Activated CD8-positive, alpha-beta memory T cell treated with anti-CD3 and anti-CD28 coated beads for 1 hour (primary cell): Measurements from ENCODE around the gene FKBP3.
"Not testable (repeated sequence)": the region's sequence is repeated elsewhere in the genome, so short reads cannot be mapped to it uniquely, and the experiment has no call there.

Experiments
- DNase-seq, 2 donors: peaks; one replicate each; pipeline ENCODE4 v3.0.0-alpha.2; 2020; ENCODE audit warnings: low read depth in 1 of 2; ENCODE audit errors: extremely low read depth in 1 of 2

The FKBP3 gene

GRCh38 chr14:45134051-45134958 is at the start of gene FKBP3:
Gene FKBP3, minus strand, starts transcription at chr14:45134481. Its CDS starts 25 bp downstream, at chr14:45134456.
- DNase-seq = peak; percentile 87 to 88

DNA sequence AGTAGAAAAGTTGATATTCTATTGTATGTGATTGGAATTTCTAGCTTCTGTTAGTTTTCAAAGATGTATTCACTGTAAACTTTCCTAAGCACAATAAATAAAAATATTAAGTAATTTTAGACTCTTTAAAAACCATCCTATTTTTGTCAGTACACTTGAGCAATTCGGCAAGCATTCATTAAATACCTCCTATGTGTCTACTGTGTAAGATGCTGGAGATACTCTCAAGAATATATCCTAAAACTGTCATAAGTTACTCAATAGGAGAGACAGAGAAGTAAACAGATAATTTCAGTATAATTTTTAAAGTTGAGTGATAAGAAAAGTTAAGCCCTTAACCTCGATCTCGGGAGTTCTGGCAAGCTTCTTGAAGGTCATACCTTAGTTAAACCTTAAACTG is 47.5 kb upstream of the FKBP3 start:
- DNase-seq = no peak

DNA sequence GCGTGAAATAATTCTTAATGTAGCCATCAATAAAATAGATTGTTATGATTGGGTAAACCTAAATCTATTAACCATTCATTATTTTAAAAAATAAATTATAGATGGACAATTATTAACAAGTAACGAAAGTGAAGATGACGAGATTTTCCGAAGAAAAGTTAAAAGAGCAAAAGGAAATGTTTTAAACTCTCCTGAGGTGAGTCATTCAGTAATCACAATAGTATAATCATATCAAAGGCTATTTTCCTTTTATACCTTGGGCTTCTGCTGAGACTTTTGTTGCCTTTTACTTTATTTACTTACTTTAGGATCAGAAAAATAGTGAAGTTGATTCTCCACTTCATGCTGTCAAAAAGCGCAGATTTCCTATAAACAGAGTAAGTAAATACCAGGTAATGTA is 47.0 kb upstream of the FKBP3 start:
- DNase-seq = no peak

DNA sequence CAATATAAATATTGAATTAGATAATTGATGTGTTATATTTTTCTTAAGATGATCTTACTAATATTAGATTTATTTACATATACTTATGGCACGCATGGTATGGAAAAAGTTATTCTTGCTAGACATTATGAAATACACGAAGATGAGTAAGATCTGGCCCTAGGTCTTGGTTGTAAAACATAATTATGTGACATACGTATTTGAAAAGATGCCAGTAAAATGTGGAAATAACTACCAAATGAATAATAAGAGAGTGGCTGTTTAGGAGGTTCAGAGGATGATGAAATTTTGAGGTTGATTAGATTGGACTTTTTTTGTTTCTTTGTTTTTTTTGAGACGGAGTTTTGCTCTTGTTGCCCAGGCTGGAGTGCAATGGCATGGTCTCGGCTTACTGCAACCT is 42.8 kb upstream of the FKBP3 start:
- no peak for DNase-seq

DNA sequence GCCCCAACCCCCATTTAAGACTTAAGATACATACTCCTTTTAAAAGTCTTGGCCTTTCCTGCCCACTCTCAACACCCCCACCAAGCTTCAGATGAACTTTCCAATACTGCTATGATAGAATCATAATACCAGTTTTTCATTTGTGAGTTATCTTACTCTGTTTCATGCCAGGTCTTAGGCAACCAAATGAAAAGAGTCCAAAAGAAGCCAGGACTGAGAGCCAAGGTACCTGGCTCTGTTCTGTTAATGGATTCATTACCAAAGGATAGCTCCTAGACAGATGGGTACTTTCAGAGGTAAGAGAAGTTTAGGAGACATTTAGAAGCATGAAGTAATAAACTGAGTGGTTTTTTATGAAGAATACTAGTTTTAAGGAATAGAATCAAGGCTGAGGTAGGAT is 35.6 kb upstream of the FKBP3 start:
- DNase-seq = no peak

DNA sequence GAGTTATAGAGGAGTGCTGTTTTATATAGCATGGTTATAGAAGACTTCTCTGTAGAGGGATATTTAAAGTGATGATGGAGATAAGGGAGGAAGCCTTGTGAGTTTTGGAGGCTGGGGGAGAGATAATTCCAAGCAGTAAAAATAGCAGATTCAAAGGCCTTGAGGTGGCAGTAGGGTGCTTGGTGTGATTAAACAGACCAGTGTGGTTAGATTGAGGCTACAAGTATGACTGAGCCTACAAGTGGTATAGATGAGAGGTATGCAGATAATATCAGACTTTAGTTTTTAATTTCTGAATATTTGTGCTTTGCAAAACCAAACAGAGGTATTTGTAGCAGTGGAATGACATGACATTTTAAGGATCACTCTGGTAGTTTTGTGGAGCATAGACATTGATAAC is 21.8 kb upstream of the FKBP3 start:
- no peak for DNase-seq

DNA sequence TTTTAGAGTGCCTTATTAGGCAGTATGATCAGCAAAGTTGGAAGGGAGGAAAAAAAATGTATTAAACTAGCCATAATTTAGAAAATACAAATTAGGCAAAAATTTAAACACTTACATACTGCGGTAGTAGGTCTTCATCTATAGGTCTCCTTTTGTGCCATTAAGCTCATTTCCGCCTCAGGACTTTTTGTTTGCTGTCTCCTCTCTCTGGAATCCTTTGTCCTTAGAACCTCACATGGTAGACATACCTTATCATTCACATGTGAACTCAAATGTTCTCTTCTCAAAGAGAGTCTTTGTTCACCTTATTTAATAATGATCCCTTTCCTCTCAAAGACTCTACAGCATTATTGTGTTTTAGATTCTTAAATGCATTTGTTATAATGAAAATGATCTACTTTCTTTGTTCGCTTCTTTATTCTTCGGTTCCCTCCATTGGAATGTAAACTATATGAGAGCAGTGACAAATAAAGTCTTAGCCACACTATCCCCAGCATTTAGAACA is 16.2 kb upstream of the FKBP3 start:
- DNase-seq = no peak

GRCh38 chr14:45149602-45150001 is 15.3 kb upstream of the FKBP3 start:
- DNase-seq = no peak

GRCh38 chr14:45145214-45145613 is 10.9 kb upstream of the FKBP3 start:
- no peak for DNase-seq

DNA sequence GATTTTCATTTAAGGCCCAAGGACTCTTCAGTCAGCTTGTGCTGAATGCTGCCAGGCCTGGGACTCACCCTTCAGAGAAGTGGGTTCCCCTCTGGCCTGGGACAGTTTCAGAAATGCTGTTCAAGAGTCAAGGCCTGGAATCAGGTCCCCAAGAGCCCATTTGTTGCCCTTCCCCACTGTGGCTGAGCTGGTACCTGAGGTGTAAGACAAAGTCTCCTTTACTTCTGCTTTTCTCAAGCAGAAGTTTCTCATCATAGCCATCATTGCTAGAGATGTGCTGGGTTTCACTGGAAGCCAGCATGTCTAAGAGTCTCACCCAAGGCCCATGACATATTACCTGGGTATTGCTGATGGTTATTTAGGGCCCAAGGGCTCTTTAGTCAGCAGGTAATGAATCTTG is 10.4 kb upstream of the FKBP3 start:
- no peak for DNase-seq

- DNase-seq = not testable (repeated sequence)
These were observed 7.8 kb upstream of the FKBP3 start for GRCh38 chr14:45142083-45142482.

DNA sequence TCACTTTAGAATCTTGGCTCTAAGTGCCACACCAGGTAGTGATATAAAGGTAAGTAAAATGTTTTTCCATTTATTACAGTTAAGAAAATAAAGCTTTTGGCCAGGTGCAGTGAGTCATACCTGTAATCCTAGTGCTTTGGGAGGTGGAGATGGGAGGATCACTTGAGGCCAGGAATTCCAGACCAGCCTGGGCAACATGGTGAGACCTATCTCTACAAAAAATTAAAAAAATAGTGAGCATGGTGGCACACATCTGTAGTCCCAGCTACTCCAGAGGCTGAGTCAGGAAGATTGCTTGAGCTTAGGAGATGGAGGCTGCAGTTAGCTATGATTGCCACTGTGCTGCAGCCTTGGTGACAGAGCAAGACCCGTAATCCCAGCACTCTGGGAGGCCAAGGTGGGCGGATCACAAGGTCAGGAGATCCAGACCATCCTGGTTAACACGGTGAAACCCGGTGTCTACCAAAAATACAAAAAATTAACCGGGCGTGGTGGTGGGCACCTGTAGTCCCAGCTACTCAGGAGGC is 6.4 kb upstream of the FKBP3 start:
- DNase-seq = no peak

- no peak for DNase-seq
These were observed 2.1 kb upstream of the FKBP3 start for GRCh38 chr14:45136399-45136798.

GRCh38 chr14:45135659-45136395 is 1.5 kb upstream of the FKBP3 start, which contains the start of gene FANCM:
Gene FANCM, plus strand, starts transcription at chr14:45135930. Its CDS starts 102 bp downstream, at chr14:45136032.
- DNase-seq = peak; percentile 64 to 77

- no peak for DNase-seq
These were observed 875 bp upstream of the FKBP3 start for GRCh38 chr14:45135156-45135555.

DNA sequence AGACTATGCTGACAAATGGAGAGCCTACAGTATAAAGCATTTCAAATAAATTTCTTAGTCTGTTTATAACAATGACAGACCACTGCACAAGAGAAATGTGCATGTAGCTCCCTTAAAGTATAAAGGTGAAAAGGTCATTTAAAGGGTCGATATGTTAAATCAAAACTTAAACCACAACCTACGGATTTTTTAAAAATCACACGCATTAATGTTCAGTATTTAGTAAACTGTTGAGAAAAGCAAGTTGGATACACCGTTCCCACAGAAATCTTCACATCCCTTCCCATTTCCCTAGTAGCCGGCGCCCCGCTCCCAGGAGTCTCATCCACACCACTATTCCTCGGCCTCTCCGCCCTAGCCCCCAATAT is 614 bp downstream of the FKBP3 start:
- no peak for DNase-seq

GRCh38 chr14:45128963-45129629 is 5.2 kb downstream of the FKBP3 start:
- DNase-seq = no peak

DNA sequence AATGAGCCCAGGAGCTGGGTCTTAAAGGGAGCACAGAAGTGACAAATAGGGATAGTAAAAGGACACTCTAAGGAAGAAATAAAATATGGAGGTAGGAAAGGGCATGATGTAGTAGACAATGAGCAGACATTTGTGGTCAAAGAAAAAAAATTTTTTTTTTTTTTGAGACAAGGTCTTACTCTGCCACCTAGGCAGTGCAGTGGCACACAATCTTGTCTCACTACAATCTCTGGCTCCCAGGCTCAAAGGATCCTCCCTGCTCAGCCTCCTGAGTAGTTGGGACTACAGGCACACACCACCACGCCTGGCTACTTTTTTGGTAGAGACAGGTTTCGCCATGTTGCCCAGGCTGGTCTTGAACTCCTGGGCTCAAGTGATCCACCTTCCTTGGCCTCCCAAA is 8.5 kb downstream of the FKBP3 start:
- no peak for DNase-seq

DNA sequence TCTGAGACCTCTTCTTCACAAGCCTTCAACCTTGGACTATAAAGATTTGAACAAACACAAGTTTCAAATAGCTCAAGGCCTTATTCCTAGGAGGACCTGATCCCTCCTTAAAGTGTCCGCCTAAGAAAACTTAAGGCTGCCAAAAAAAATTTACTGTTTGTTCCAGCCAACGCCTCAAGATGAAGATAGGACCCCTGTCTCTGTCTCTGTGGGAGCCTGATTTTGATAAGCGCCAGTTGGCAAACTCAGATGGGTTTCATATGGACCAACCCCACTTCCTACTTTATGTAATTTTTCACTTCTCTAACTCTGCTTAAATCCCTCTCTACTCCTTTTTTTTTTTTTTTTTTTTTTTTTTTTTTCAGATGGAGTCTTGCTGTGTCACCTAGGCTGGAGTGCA is 11.0 kb downstream of the FKBP3 start:
- DNase-seq = no peak

DNA sequence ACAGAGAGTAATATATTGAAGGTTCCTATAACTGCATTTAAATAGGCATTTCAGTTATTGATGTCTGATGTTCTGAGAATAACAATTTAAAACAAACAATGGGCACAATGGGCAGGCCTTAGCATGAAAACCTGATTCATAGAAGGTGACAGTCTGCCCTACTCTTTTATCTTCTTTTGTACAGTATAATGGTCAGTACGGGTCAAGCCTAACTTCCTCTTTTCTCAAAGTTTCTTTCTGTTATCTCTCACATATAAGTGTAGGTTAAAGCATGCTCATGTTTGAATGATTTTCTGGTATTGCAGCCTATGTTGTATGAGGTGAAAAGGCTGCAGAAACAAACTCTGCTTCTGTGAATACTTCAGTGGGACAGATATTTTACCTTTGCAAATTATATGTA is 14.2 kb downstream of the FKBP3 start:
- DNase-seq = no peak

- DNase-seq = no peak
These were observed 15.7 kb downstream of the FKBP3 start for GRCh38 chr14:45118594-45118993.
